WTC11 (cell line): Measurements from ENCODE around the gene CTDNEP1.

Experiments used
- CTCF ChIP-seq: fragments of 200-600 bp; IDR thresholded peaks from 2 replicates; pipeline ENCODE4 v1.8.0; 2022; ENCODE audit warnings: antibody characterized with exemption
- FOXJ3 ChIP-seq: sonication (generic); formaldehyde crosslinking; IDR thresholded peaks from 2 replicates; pipeline ENCODE4 v1.9.0; 2021; ENCODE audit warnings: missing genetic modification reagents, mild to moderate bottlenecking, borderline replicate concordance
- FOXK1 ChIP-seq: sonication (generic); formaldehyde crosslinking; IDR thresholded peaks from 2 replicates; pipeline ENCODE4 v1.8.0; 2022; ENCODE audit warnings: mild to moderate bottlenecking, moderate library complexity, missing genetic modification reagents
- JUN ChIP-seq: sonication (generic); formaldehyde crosslinking; IDR thresholded peaks from 2 replicates; pipeline ENCODE4 v1.8.0; 2023; ENCODE audit warnings: mild to moderate bottlenecking, missing genetic modification reagents
- STAT6 ChIP-seq: sonication (generic); formaldehyde crosslinking; conservative IDR thresholded peaks from 2 replicates; pipeline ENCODE4 v1.8.1; 2023; ENCODE audit warnings: mild to moderate bottlenecking, low read depth, missing genetic modification reagents, moderate library complexity
- ZNF121 ChIP-seq: sonication (generic); formaldehyde crosslinking; IDR thresholded peaks from 2 replicates; pipeline ENCODE4 v1.8.0; 2023; ENCODE audit warnings: missing genetic modification reagents

DNA sequence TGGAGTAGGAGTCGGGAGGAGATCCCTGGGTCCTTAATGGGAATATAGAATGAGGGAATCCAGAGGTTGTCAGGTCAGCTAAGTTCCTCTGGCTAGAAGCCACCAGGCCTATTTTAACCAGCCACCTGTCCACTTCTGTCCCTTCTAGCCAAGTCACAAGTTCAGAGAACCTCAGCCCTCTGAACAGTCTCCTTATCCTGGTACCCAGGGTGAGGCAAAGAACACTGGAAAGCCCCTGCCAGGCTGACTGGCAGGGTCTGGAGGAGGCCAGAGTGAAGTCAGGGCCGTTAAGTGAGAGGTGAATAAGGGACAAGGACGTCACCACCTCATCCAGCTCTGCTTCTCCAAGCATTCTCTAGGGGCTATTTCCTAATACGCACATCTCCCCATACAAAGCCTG is 2.7 kb downstream of the CTDNEP1 start:
- TF ChIP-seq CTCF (no peak), FOXK1 (CRISPR knock-in tag) (no peak), ZNF121 (CRISPR knock-in tag) (no peak), FOXJ3 (CRISPR knock-in tag) (no peak), STAT6 (CRISPR knock-in tag) (no peak), JUN (CRISPR knock-in tag) (no peak)
